Left ventricle myocardium inferior (tissue), 1 donor: ENCODE data around the gene KIF22. TPM values are rescaled to one million over a fixed set of nuclear protein-coding genes. Genes with fewer than 3 reads are reported as not detected.
"Not testable (repeated sequence)": the region's sequence is repeated elsewhere in the genome, so short reads cannot be mapped to it uniquely, and the experiment has no call there.

Source experiments
- DNase-seq: peaks from one replicate; pipeline ENCODE4 v3.0.0-alpha.2; 2020
- H3K27ac ChIP-seq: fragments of 200-600 bp; replicated peaks from 2 replicates; pipeline ENCODE4 v1.8.0; 2021
- H3K27me3 ChIP-seq: fragments of 200-600 bp; 2 replicates; pipeline ENCODE4 v1.8.0; 2021; ENCODE audit warnings: low read depth
- H3K36me3 ChIP-seq: fragments of 200-600 bp; 2 replicates; pipeline ENCODE4 v1.8.0; 2021
- H3K4me1 ChIP-seq: fragments of 200-600 bp; 2 replicates; pipeline ENCODE4 v1.8.0; 2021
- H3K4me3 ChIP-seq: fragments of 200-600 bp; 2 replicates; pipeline ENCODE4 v1.8.0; 2021; ENCODE audit warnings: mild to moderate bottlenecking, moderate library complexity
- H3K9me3 ChIP-seq: fragments of 200-600 bp; replicated peaks from 2 replicates; pipeline ENCODE4 v1.8.0; 2021
- CTCF ChIP-seq: fragments of 200-600 bp; IDR thresholded peaks from 2 replicates; pipeline ENCODE4 v1.8.0; 2021; ENCODE audit warnings: antibody characterized with exemption, mild to moderate bottlenecking, borderline replicate concordance
- intact Hi-C: fragments of 100-400 bp; cut with micrococcal nuclease; formaldehyde crosslinking; loops from one replicate; pipeline ENCODE4 v1.11.0; 2022
- total RNA-seq: library from RNA; stranded (reverse); fragmentation: NEBNext Ultra II Directional; extraction: Animal tissue kit (Norgen Biotek cat#: 25700); gene quantifications from one replicate; pipeline ENCODE4 v1.2.1, GENCODE V29; 2021
- donor health status: DM: no; HTN: yes; CAD: no; lungs with severe emphysema.

KIF22 gene
- total RNA-seq, 1 donor from 2014 or later: 46.9 TPM

- no peak for TF ChIP-seq CTCF
- intact Hi-C loops: no loop called here
- Histone ChIP-seq H3K4me1 (no peaks in the 10 kb centered on the region), H3K27ac (no peak overlapping the region), H3K4me3 (no peak overlapping the region), H3K36me3 (no peaks in the 10 kb centered on the region), H3K9me3 (no peaks in the 10 kb centered on the region), H3K27me3 (no peaks in the 10 kb centered on the region)
- no peak for DNase-seq
These were observed 20.2 kb upstream of the KIF22 start for GRCh38 chr16:29770250-29770929.

- H3K27me3 ChIP-seq, H3K36me3 ChIP-seq, H3K4me3 ChIP-seq, H3K9me3 ChIP-seq, H3K27ac ChIP-seq, DNase-seq, H3K4me1 ChIP-seq, intact Hi-C loops: not testable (repeated sequence)
These were observed 18.2 kb upstream of the KIF22 start for GRCh38 chr16:29772330-29772729.

GRCh38 chr16:29774730-29775129, 15.8 kb upstream of the KIF22 start:
- Histone ChIP-seq H3K4me1 (no peaks in the 10 kb centered on the region), H3K27ac (no peak overlapping the region), H3K9me3 (no peaks in the 10 kb centered on the region), H3K27me3 (peaks cover 22% of the 10 kb centered on the region), H3K4me3 (no peak overlapping the region), H3K36me3 (no peaks in the 10 kb centered on the region)
- DNase-seq: no peak
- TF ChIP-seq CTCF: no peak
- intact Hi-C loops: no loop called here

DNA sequence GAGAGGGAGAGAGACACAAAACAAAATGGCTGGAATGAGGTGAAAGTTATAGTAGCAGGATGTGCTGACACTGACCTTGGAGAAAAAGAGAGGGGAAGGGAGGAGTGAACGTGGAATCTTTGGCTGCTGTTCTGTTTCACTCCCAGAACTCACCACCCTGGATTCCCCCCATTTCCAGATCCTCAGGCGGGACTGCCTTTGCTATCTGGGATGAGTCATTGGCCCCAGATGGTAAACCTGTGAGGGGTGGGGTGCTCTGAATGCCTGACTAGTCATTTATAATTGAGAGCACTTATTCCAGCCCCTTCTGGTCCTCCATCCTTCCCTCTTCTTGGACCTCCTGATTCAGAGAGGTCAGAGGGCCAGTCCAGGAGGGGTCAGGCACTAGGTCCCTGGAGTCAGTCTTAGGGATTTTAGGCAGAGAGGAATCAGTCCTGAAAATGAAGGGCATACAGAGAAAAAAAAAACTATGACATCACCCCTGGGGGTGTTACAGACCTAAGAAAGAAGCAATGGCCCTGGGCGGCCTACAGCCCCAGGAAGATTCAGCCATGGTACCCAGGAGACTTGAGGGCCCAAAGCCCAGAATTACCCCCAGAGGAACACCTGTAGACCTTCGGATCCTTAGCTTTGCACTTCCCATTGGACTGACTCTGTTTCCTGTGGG, 14.7 kb upstream of the KIF22 start:
- no peak for DNase-seq
- no peak for TF ChIP-seq CTCF
- Histone ChIP-seq H3K9me3 (no peaks in the 10 kb centered on the region), H3K27me3 (peaks cover 28% of the 10 kb centered on the region), H3K27ac (no peak overlapping the region), H3K4me3 (no peak overlapping the region), H3K36me3 (no peaks in the 10 kb centered on the region), H3K4me1 (no peaks in the 10 kb centered on the region)
- intact Hi-C loops: no loop called here

DNA sequence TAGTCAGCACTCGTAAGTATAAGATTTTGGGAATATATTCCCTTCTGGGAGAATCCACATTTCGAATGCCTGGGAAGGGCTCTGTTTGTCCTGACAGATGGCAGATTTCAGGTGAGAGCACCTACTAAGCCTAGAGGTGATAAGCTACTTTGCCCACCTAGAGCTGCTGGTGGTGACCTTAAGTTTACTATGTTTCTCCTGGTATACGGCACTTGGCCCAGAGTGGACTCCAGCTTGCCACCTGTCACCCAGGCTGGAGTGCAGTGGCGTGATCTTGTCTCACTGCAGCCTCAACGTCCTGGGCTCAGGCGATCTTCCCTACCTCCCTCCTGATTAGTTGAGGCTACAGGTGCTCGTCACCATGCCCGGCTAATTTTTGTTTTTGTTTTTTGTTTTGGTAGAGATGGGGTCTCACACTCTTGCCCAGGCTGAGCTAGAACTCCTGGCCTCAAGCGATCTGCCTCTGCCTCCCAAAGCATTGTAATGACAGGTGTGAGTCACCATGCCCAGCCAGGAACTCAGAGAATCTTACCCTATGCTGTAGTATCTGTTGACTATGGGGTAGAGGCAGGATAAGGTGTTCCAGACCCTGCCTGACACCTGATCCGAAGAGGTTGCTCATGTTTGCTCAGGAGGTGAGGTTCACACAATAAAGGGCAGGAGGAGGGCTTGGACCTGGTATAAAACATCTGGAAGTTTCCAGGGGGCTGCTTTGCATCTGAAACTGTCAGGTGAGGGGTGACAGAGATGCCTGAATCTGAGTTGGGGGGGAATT, 12.8 kb upstream of the KIF22 start, which contains the start of gene ZG16:
Gene ZG16 (plus strand): TSS at position 681 of the 775 bp plus-strand sequence. CDS start 1,011 bp downstream, outside the sequence.
- no peak for TF ChIP-seq CTCF
- H3K9me3 ChIP-seq: no peaks in the 10 kb centered on the region
- no peak within 1 kb of the TSS for H3K4me3 ChIP-seq
- DNase-seq: no peak
- H3K27ac ChIP-seq: no peak within 1 kb of the TSS
- peaks cover 28% of the 10 kb centered on the region for H3K27me3 ChIP-seq
- H3K4me1 ChIP-seq: no peaks in the 10 kb centered on the region
- no peaks in the 10 kb centered on the region for H3K36me3 ChIP-seq
- intact Hi-C loops: no loop called here
